HCT116 (cell line): ENCODE data around the gene CORO2B. TPM values are rescaled to one million over a fixed set of nuclear protein-coding genes. Genes with fewer than 3 reads are reported as not detected.
A peak's percentile ranks its signal among the peaks of the same experiment; 100 is the strongest.

ENCODE experiments used
- ATAC-seq: fragments of 200-7000 bp; cut with Tn5 transposase; 2 replicates; pipeline ENCODE4 v1.9.1; 2020; ENCODE audit warnings: mild to moderate bottlenecking, moderate library complexity
- BruUV-seq: library from RNA; stranded (reverse); fragments of 400-500 nt; replicated peaks from 2 replicates; lab custom pipeline; 2021; lab: Mats Ljungman, UMichigan
- CTCF ChIA-PET: fragments of 300-600 bp; sonication (Branson Sonifier 250); formaldehyde crosslinking; loops from one replicate; lab custom pipeline; 2021; ENCODE audit warnings: antibody characterized with exemption; lab: Charles Lee
- POLR2A ChIA-PET: fragments of 300-600, 350-600 bp; sonication (Branson Sonifier 250); formaldehyde crosslinking; loops from one replicate; lab custom pipeline; 2021; ENCODE audit warnings: antibody characterized with exemption; lab: Charles Lee
- RAD21 ChIA-PET, 2 experiments: fragments of 300-600 bp; sonication (Branson Sonifier 250); formaldehyde crosslinking; loops; one replicate each; lab custom pipeline; 2023; ENCODE audit warnings: low total read pairs in 2 of 2; ENCODE audit not compliant: uncharacterized antibody in 2 of 2, unreplicated experiment in 2 of 2, low non-redundant PET in 1 of 2; lab: Charles Lee
- DNase-seq: peaks from one replicate; pipeline ENCODE4 v3.0.0-alpha.2; 2010; ENCODE audit warnings: low read depth, low spot score
- H2AFZ ChIP-seq: fragments of 200-600 bp; shearing (Covaris generic), sonication (generic); 2 replicates; pipeline ENCODE4 v1.6.1; 2017; ENCODE audit warnings: low read depth, mixed run types, mixed read lengths, antibody characterized with exemption, low read length; ENCODE audit not compliant: poor library complexity, severe bottlenecking
- H3K27ac ChIP-seq: 2 replicates; pipeline ENCODE4 v1.5.1; 2012; ENCODE audit warnings: low read depth, low read length
- H3K27me3 ChIP-seq: fragments of 200-600 bp; sonication (generic); 2 replicates; pipeline ENCODE4 v1.6.1; 2016; ENCODE audit warnings: mixed run types, low read length, mixed read lengths; ENCODE audit not compliant: insufficient read depth
- H3K36me3 ChIP-seq, 2 experiments: fragments of 200-500 bp in 1 of 2; fragments of 200-600 bp in 1 of 2; sonication (Bioruptor generic) in 1 of 2; sonication (generic) in 1 of 2; 2 replicates each; pipeline versions ENCODE4 v1.5.1 to v1.6.1; 2014 to 2016; ENCODE audit warnings: low read length in 2 of 2, inconsistent platforms in 1 of 2, mixed read lengths in 1 of 2, mixed run types in 1 of 2; ENCODE audit not compliant: insufficient read depth in 2 of 2, control insufficient read depth in 1 of 2
- H3K4me1 ChIP-seq, 2 experiments: fragments of 200-600 bp in 1 of 2; sonication (generic) in 1 of 2; 2 replicates each; pipeline versions ENCODE4 v1.5.1 to v1.6.1; 2012 to 2017; ENCODE audit warnings: low read length in 2 of 2, inconsistent platforms in 1 of 2, mild to moderate bottlenecking in 1 of 2, mixed read lengths in 1 of 2, mixed run types in 1 of 2, moderate library complexity in 1 of 2; ENCODE audit not compliant: insufficient read depth in 2 of 2, control insufficient read depth in 1 of 2
- H3K4me2 ChIP-seq: fragments of 200-600 bp; sonication (generic); 2 replicates; pipeline ENCODE4 v1.6.1; 2017; ENCODE audit warnings: mixed run types, low read length, mixed read lengths
- H3K4me3 ChIP-seq, 2 experiments: fragments of 200-600 bp in 1 of 2; sonication (generic) in 1 of 2; replicated peaks in 1 of 2; 2 replicates each; pipeline ENCODE4 v1.5.1; 2011 to 2016; ENCODE audit warnings: low read length in 2 of 2, control low read depth in 1 of 2, low read depth in 1 of 2, mild to moderate bottlenecking in 1 of 2, mixed read lengths in 1 of 2, mixed run types in 1 of 2
- H3K79me2 ChIP-seq: fragments of 200-600 bp; sonication (generic); 2 replicates; pipeline ENCODE4 v1.6.1; 2017; ENCODE audit warnings: mild to moderate bottlenecking, mixed run types, low read length, moderate library complexity, mixed read lengths; ENCODE audit not compliant: insufficient read depth
- H3K9ac ChIP-seq: fragments of 200-600 bp; sonication (generic); 2 replicates; pipeline ENCODE4 v1.6.1; 2016; ENCODE audit warnings: low read length, mixed read lengths
- H3K9me2 ChIP-seq: fragments of 200-600 bp; sonication (generic), shearing (Covaris generic); 2 replicates; pipeline ENCODE4 v1.6.1; 2017; ENCODE audit warnings: mixed run types, mild to moderate bottlenecking, moderate library complexity; ENCODE audit not compliant: insufficient read depth
- H3K9me3 ChIP-seq, 2 experiments: fragments of 200-500 bp in 1 of 2; fragments of 200-600 bp in 1 of 2; sonication (Bioruptor generic) in 1 of 2; sonication (generic) in 1 of 2; 2 replicates each; pipeline ENCODE4 v1.6.1; 2014 to 2017; ENCODE audit warnings: low read length in 2 of 2, mixed read lengths in 2 of 2, inconsistent platforms in 1 of 2, low read depth in 1 of 2, mild to moderate bottlenecking in 1 of 2, mixed run types in 1 of 2, moderate library complexity in 1 of 2; ENCODE audit not compliant: control insufficient read depth in 1 of 2, insufficient read depth in 1 of 2
- H4K20me1 ChIP-seq: fragments of 200-600 bp; sonication (generic), shearing (Covaris generic); 2 replicates; pipeline ENCODE4 v1.6.1; 2017; ENCODE audit warnings: mixed run types, mild to moderate bottlenecking, moderate library complexity; ENCODE audit not compliant: insufficient read depth
- EZH2 ChIP-seq: fragments of 200-600 bp; sonication (generic); IDR thresholded peaks from 2 replicates; pipeline ENCODE4 v1.6.1; 2017; ENCODE audit warnings: antibody characterized with exemption, mixed run types
- YY1 ChIP-seq: IDR thresholded peaks from 2 replicates; pipeline ENCODE4 v1.6.1; 2011; ENCODE audit warnings: low read length, low read depth, moderate library complexity, mild to moderate bottlenecking; ENCODE audit not compliant: insufficient replicate concordance; ENCODE audit errors: extremely low read depth
- ZBTB33 ChIP-seq: IDR thresholded peaks from 2 replicates; pipeline ENCODE4 v1.6.1; 2011; ENCODE audit warnings: mild to moderate bottlenecking, low read length, moderate library complexity; ENCODE audit not compliant: insufficient replicate concordance; ENCODE audit errors: extremely low read depth
- ZFX ChIP-seq: fragments of 450-650 bp; IDR thresholded peaks from 2 replicates; pipeline ENCODE4 v1.6.1; 2017
- intact Hi-C: fragments of 100-400 bp; cut with micrococcal nuclease; formaldehyde crosslinking; loops from 2 replicates; pipeline ENCODE4 v1.10.0; 2022
- total RNA-seq: library from RNA; stranded (reverse); gene quantifications from one replicate; pipeline ENCODE4 v1.2.1, GENCODE V29; 2021; ENCODE audit not compliant: unreplicated experiment

Gene CORO2B
- total RNA-seq, 1 experiment from 2014 or later, result 2.8 TPM

DNA sequence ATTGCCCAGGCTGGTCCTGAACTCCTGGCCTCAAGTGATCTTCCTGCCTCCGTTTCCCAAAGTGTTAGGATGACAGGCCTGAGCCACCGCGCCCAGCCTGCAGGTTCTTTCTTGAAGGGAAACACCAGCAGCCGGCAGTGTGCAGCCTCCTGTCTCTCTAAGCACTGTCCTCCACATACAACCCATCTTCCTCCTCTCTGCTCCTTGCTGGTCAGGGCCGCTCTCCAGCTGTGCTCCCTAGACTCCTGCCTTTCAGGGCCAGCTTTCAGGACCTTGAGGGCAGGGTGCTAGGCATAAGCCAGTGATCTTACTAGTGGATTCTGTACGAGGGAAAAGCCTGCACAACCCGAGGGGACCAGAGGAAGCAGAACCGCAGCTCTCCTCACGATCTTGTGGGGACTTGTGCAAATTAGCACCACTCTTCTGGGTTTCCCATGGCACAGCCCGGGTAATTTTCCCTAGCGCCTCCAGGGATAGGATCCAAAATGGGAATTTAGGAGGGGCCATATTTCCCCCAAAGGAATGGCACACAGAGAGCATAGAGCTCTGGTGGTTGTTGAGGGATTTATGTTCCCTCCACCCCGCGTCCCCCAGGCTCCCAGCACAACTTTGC is 18.2 kb upstream of the CORO2B start:
- no peaks in the 10 kb centered on the region for H3K27me3 ChIP-seq
- peak overlapping the region; percentile 92 for H3K4me2 ChIP-seq
- no peak for ATAC-seq
- no peak overlapping the region for H3K4me3 ChIP-seq
- TF ChIP-seq ZFX (no peak), YY1 (no peak), ZBTB33 (no peak), EZH2 (no peak)
- DNase-seq, result no peak
- H3K79me2 ChIP-seq, result no peaks in the 10 kb centered on the region
- H3K9me3 ChIP-seq, result no peaks in the 10 kb centered on the region
- no peak overlapping the region for H3K27ac ChIP-seq
- H3K36me3 ChIP-seq, result no peaks in the 10 kb centered on the region
- H3K9me2 ChIP-seq, result no peaks in the 10 kb centered on the region
- ChIA-PET CTCF (interaction anchor here (1.2 to 2.4 kb wide), 12 partner anchors 9 to 364 kb away, joined by 3 to 67 read pairs (median 6); no protein-coding TSS in a partner anchor), RAD21 (interaction anchor here (1.1 to 1.9 kb wide), 4 partner anchors 113 to 364 kb away, joined by 3 to 13 read pairs (median 5); no protein-coding TSS in a partner anchor), POLR2A (interaction anchor here (1.4 kb wide), 1 partner anchor 114 kb away, joined by 3 read pairs; no protein-coding TSS in a partner anchor)
- no TSS peak for BruUV-seq
- no peaks in the 10 kb centered on the region for H4K20me1 ChIP-seq
- H3K9ac ChIP-seq, result no peak overlapping the region
- intact Hi-C loops, result no loop called here
- peak overlapping the region; percentile 88 for H2AFZ ChIP-seq
- H3K4me1 ChIP-seq, result peaks cover 0 to 15% of the 10 kb centered on the region in 2 experiments; a peak in 2 of 4 replicates
